SH-SY5Y (cell line): ENCODE measurements around the gene PHKB.

Experiments
- GATA2 ChIP-seq: IDR thresholded peaks from 2 replicates; pipeline ENCODE4 v1.6.1; 2011; ENCODE audit warnings: mild to moderate bottlenecking, low read depth, low read length
- GATA3 ChIP-seq: IDR thresholded peaks from 2 replicates; pipeline ENCODE4 v1.6.1; 2011; ENCODE audit warnings: low read depth, mild to moderate bottlenecking, low read length, moderate library complexity

GRCh38 chr16:47644166-47644565 lies 183.0 kb downstream of the PHKB start:
- TF ChIP-seq GATA2 (no peak), GATA3 (no peak)
